Activated T-cell treated with anti-CD3 and anti-CD28 coated beads, Interleukin-2, amount 50 U/mL, for 48 hours (primary cell): ENCODE data around the gene ADCY2.

Source experiments
- DNase-seq, 2 experiments: peaks; one replicate each; pipeline ENCODE4 v3.0.0-alpha.2; 2020

ADCY2 gene

GRCh38 chr5:7445831-7446230 is 49.9 kb downstream of the ADCY2 start:
- no peak for DNase-seq

GRCh38 chr5:7446913-7447312 is 51.0 kb downstream of the ADCY2 start:
- no peak for DNase-seq

- no peak for DNase-seq
Measured at GRCh38 chr5:7453947-7454346, 58.0 kb downstream of the ADCY2 start.

- no peak for DNase-seq
Measured at GRCh38 chr5:7456206-7456605, 60.3 kb downstream of the ADCY2 start.

GRCh38 chr5:7461371-7461770 is 65.4 kb downstream of the ADCY2 start:
- no peak for DNase-seq

- no peak for DNase-seq
Measured at GRCh38 chr5:7462758-7463157, 66.8 kb downstream of the ADCY2 start.

- DNase-seq, result no peak
Measured at GRCh38 chr5:7464182-7464581, 68.2 kb downstream of the ADCY2 start.

GRCh38 chr5:7467179-7467578 is 71.2 kb downstream of the ADCY2 start:
- DNase-seq, result no peak

- DNase-seq, result no peak
Measured at GRCh38 chr5:7468742-7469141, 72.8 kb downstream of the ADCY2 start.

- DNase-seq, result no peak
Measured at GRCh38 chr5:7471710-7472109, 75.8 kb downstream of the ADCY2 start.

- no peak for DNase-seq
Measured at GRCh38 chr5:7473115-7473514, 77.2 kb downstream of the ADCY2 start.

- no peak for DNase-seq
Measured at GRCh38 chr5:7473668-7474215, 77.8 kb downstream of the ADCY2 start.

- DNase-seq, result no peak
Measured at GRCh38 chr5:7474821-7475403, 79.0 kb downstream of the ADCY2 start.

GRCh38 chr5:7478459-7478858 is 82.5 kb downstream of the ADCY2 start:
- DNase-seq, result no peak

- no peak for DNase-seq
Measured at GRCh38 chr5:7488734-7489133, 92.8 kb downstream of the ADCY2 start.

GRCh38 chr5:7492371-7492770 is 96.4 kb downstream of the ADCY2 start:
- no peak for DNase-seq

GRCh38 chr5:7493081-7493480 is 97.1 kb downstream of the ADCY2 start:
- no peak for DNase-seq

- no peak for DNase-seq
Measured at GRCh38 chr5:7493622-7494021, 97.7 kb downstream of the ADCY2 start.

GRCh38 chr5:7494481-7495130 is 98.7 kb downstream of the ADCY2 start:
- no peak for DNase-seq

GRCh38 chr5:7495131-7495517 is 99.2 kb downstream of the ADCY2 start:
- no peak for DNase-seq

- DNase-seq, result no peak
Measured at GRCh38 chr5:7500256-7500655, 104.3 kb downstream of the ADCY2 start.

GRCh38 chr5:7501061-7501460 is 105.1 kb downstream of the ADCY2 start:
- DNase-seq, result no peak

GRCh38 chr5:7503564-7503963 is 107.6 kb downstream of the ADCY2 start:
- DNase-seq, result no peak

- no peak for DNase-seq
Measured at GRCh38 chr5:7515284-7515914, 119.5 kb downstream of the ADCY2 start.
